H1 (cell line): ENCODE data around the gene UCMA.

Source experiments
- CREB1 ChIP-seq: IDR thresholded peaks from 2 replicates; pipeline ENCODE4 v1.6.1; 2012; ENCODE audit warnings: inconsistent platforms
- EP300 ChIP-seq, 2 experiments: IDR thresholded peaks; 1 replicate in 1 of 2; 2 replicates in 1 of 2; pipeline ENCODE4 v1.6.1; 2011 to 2012; ENCODE audit warnings: low read depth in 2 of 2, low read length in 2 of 2, mild to moderate bottlenecking in 2 of 2, borderline replicate concordance in 1 of 2, inconsistent platforms in 1 of 2, moderate library complexity in 1 of 2
- HDAC2 ChIP-seq, 2 experiments: fragments of 300-600 bp in 1 of 2; sonication (generic) in 1 of 2; IDR thresholded peaks; 2 replicates each; pipeline ENCODE4 v1.6.1; 2011 to 2012; ENCODE audit warnings: low read depth in 2 of 2, low read length in 2 of 2, mild to moderate bottlenecking in 2 of 2, moderate library complexity in 2 of 2, borderline replicate concordance in 1 of 2, inconsistent platforms in 1 of 2
- JUN ChIP-seq: IDR thresholded peaks from 2 replicates; pipeline ENCODE4 v1.6.1; 2011; ENCODE audit warnings: low read depth, mild to moderate bottlenecking, improper control_type of control experiment, low read length
- POLR2A ChIP-seq, 2 experiments: IDR thresholded peaks; 1 replicate in 1 of 2; 2 replicates in 1 of 2; pipeline ENCODE4 v1.6.1; 2011; ENCODE audit warnings: low read depth in 2 of 2, low read length in 2 of 2, mild to moderate bottlenecking in 2 of 2; ENCODE audit errors: control extremely low read depth in 1 of 2
- SP1 ChIP-seq: IDR thresholded peaks from 2 replicates; pipeline ENCODE4 v1.6.1; 2011; ENCODE audit warnings: low read depth, low read length
- TF ChIP-seq, protein P1 (sequence below): IDR thresholded peaks from 2 replicates; pipeline ENCODE4 v1.6.1; 2011; ENCODE audit warnings: low read depth, mild to moderate bottlenecking, low read length; ENCODE audit not compliant: insufficient read depth

GRCh38 chr10:13270877-13271551 lies 36.8 kb upstream of the UCMA start:
- TF ChIP-seq CREB1 (no peak), HDAC2 (IDR thresholded peaks at IDR 0.05; ENCODE audit: borderline replicate concordance in 1 of 2, low read depth in 2 of 2, low read length in 2 of 2) (no peak), POLR2A (IDR thresholded peaks at IDR 0.05; ENCODE audit: control extremely low read depth in 1 of 2, low read depth in 2 of 2, low read length in 2 of 2) (no peak), EP300 (IDR thresholded peaks at IDR 0.05; ENCODE audit: borderline replicate concordance in 1 of 2, low read depth in 2 of 2, low read length in 2 of 2) (no peak), SP1 (no peak), JUN (no peak)
- TF ChIP-seq, protein P1, sequence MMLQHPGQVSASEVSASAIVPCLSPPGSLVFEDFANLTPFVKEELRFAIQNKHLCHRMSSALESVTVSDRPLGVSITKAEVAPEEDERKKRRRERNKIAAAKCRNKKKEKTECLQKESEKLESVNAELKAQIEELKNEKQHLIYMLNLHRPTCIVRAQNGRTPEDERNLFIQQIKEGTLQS = no peak
